B cell (primary cell): Measurements from ENCODE around the gene SLC2A2.

ENCODE experiments used
- CTCF ChIP-seq: fragments of 200-600 bp; IDR thresholded peaks from one replicate; pipeline ENCODE4 v1.8.0; 2022; ENCODE audit warnings: antibody characterized with exemption, mild to moderate bottlenecking
- EZH2 ChIP-seq: IDR thresholded peaks from 2 replicates; pipeline ENCODE4 v1.6.1; 2012; ENCODE audit warnings: borderline replicate concordance, low read depth, mild to moderate bottlenecking, moderate library complexity, low read length; ENCODE audit not compliant: insufficient read depth, poor library complexity, severe bottlenecking

- TF ChIP-seq CTCF = no peak
- no peak for TF ChIP-seq EZH2
These were observed 29.0 kb upstream of the SLC2A2 start for GRCh38 chr3:171055336-171056178.
